IPS-11a (cell line): ENCODE data around the gene ITGAE.

ENCODE experiments used
- H3K4me3 ChIP-seq: one replicate; pipeline ENCODE4 v1.5.1; 2013; ENCODE audit warnings: low read depth, low read length, control low read depth

ITGAE gene

GRCh38 chr17:3675886-3676285 is 125.1 kb downstream of the ITGAE start:
- H3K4me3 ChIP-seq: no peak overlapping the region

- no peak overlapping the region for H3K4me3 ChIP-seq
Observed at GRCh38 chr17:3672571-3672970, 128.4 kb downstream of the ITGAE start.

- H3K4me3 ChIP-seq: peak overlapping the region; percentile 97
Observed at GRCh38 chr17:3669548-3669947, 131.4 kb downstream of the ITGAE start.

GRCh38 chr17:3669085-3669347 is 132.0 kb downstream of the ITGAE start:
- peak overlapping the region; percentile 97 for H3K4me3 ChIP-seq

GRCh38 chr17:3668279-3669084 is 132.5 kb downstream of the ITGAE start, which contains the start of the genes EMC6 and TAX1BP3:
Gene EMC6 (plus strand): TSS chr17:3668812. CDS start chr17:3669147, 335 bp downstream.
Gene TAX1BP3 (minus strand): TSS chr17:3668578. CDS start chr17:3668526, 52 bp downstream.
- peak within 1 kb of the TSS; percentile 97 for H3K4me3 ChIP-seq

GRCh38 chr17:3667366-3668278 is 133.4 kb downstream of the ITGAE start:
- H3K4me3 ChIP-seq: peak overlapping the region; percentile 97

GRCh38 chr17:3666516-3666915 is 134.5 kb downstream of the ITGAE start:
- H3K4me3 ChIP-seq: no peak overlapping the region

GRCh38 chr17:3665834-3666233 is 135.2 kb downstream of the ITGAE start:
- no peak overlapping the region for H3K4me3 ChIP-seq
